Measurements from ENCODE around the gene AKNA.

DNA sequence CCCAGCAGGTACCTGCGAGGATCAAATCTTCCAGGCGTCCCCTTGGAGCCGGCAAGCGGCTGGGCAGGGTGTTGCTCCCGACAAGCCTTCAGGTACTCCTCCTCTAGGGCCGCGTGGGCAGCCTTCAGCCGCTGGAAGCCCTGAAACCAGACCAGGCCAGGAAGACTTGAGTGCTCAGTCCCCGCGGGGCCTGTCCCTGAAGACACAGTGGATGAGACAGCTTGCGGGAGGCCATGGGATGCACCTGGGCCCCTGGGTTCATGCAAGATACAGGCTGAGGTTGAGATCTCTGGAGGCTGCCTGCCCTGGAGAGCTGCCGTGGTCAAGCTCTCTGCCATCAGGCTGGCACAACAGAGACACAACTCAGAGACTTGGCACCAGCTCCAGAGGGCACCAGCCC lies 25.4 kb downstream of the AKNA start:
- TF ChIP-seq, protein P1, sequence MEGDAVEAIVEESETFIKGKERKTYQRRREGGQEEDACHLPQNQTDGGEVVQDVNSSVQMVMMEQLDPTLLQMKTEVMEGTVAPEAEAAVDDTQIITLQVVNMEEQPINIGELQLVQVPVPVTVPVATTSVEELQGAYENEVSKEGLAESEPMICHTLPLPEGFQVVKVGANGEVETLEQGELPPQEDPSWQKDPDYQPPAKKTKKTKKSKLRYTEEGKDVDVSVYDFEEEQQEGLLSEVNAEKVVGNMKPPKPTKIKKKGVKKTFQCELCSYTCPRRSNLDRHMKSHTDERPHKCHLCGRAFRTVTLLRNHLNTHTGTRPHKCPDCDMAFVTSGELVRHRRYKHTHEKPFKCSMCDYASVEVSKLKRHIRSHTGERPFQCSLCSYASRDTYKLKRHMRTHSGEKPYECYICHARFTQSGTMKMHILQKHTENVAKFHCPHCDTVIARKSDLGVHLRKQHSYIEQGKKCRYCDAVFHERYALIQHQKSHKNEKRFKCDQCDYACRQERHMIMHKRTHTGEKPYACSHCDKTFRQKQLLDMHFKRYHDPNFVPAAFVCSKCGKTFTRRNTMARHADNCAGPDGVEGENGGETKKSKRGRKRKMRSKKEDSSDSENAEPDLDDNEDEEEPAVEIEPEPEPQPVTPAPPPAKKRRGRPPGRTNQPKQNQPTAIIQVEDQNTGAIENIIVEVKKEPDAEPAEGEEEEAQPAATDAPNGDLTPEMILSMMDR (conservative IDR thresholded peaks at IDR 0.05; ENCODE audit: low read length), result no peak
- TF ChIP-seq EZH2phosphoT487 (IDR thresholded peaks at IDR 0.05; ENCODE audit: borderline replicate concordance, low read depth, low read length), result no peak
